ENCODE results near the gene TRIM44. TPM values are rescaled to one million over a fixed set of nuclear protein-coding genes. Genes with fewer than 3 reads are reported as not detected.

Gene TRIM44
- total RNA-seq, 2 experiments from 2014 or later: 11.3 to 19.9 TPM

DNA sequence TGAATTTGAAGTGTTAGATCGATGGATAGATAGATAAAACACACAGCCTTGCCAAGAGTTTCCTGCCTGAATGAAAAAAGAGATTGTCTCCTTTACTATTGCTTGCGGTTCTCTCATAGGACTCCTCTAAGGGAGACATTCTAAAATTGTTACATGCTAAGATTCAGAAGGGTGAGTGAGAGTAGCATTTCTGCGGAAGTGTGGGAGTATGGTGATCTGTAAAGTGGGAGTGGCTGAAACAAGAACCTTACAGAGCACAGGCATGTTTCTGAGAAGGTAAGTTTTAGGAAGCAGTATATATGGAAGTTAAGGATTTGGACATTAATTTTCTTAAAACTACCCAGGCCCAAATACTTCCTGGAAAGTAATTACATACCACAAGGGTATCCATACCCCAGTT lies 139.6 kb downstream of the TRIM44 start:
- CTCF ChIA-PET (ENCODE audit: unreplicated experiment): no interaction called here
- intact Hi-C loops (cut with micrococcal nuclease; ENCODE audit: unreplicated experiment): no loop called here
- no peaks in the 10 kb centered on the region for H3K36me3 ChIP-seq (ENCODE audit: insufficient read depth, low read length)
- POLR2A ChIA-PET: interaction anchor here (1.0 kb wide), 1 partner anchor 135 kb away, joined by 3 read pairs; no protein-coding TSS in a partner anchor
- BruUV-seq (replicated peaks): no TSS peak
- H3K4me3 ChIP-seq (ENCODE audit: low read depth, low read length, poor library complexity, severe bottlenecking): no peak overlapping the region
- no peak overlapping the region for H2AFZ ChIP-seq (ENCODE audit: low read length)
- TF ChIP-seq, protein P1, sequence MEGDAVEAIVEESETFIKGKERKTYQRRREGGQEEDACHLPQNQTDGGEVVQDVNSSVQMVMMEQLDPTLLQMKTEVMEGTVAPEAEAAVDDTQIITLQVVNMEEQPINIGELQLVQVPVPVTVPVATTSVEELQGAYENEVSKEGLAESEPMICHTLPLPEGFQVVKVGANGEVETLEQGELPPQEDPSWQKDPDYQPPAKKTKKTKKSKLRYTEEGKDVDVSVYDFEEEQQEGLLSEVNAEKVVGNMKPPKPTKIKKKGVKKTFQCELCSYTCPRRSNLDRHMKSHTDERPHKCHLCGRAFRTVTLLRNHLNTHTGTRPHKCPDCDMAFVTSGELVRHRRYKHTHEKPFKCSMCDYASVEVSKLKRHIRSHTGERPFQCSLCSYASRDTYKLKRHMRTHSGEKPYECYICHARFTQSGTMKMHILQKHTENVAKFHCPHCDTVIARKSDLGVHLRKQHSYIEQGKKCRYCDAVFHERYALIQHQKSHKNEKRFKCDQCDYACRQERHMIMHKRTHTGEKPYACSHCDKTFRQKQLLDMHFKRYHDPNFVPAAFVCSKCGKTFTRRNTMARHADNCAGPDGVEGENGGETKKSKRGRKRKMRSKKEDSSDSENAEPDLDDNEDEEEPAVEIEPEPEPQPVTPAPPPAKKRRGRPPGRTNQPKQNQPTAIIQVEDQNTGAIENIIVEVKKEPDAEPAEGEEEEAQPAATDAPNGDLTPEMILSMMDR (conservative IDR thresholded peaks at IDR 0.05; ENCODE audit: low read length): no peak
- TF ChIP-seq EZH2phosphoT487 (IDR thresholded peaks at IDR 0.05; ENCODE audit: borderline replicate concordance, low read depth, low read length): no peak
- no peaks in the 10 kb centered on the region for H3K79me2 ChIP-seq (ENCODE audit: insufficient read depth, low read depth, low read length)
- H3K4me2 ChIP-seq (ENCODE audit: low read length): no peak overlapping the region
- DNase-seq (ENCODE audit: low spot score): no peak
- no peak overlapping the region for H3K27ac ChIP-seq (ENCODE audit: low read depth, low read length, poor library complexity, severe bottlenecking)
- H3K4me1 ChIP-seq (ENCODE audit: insufficient read depth, low read length, poor library complexity, severe bottlenecking): no peaks in the 10 kb centered on the region
- no peaks in the 10 kb centered on the region for H3K9me2 ChIP-seq (ENCODE audit: insufficient read depth, low read length)
- no peaks in the 10 kb centered on the region for H3K9me3 ChIP-seq (ENCODE audit: low read length)
- no peaks in the 10 kb centered on the region for H4K20me1 ChIP-seq (ENCODE audit: insufficient read depth, low read length)

DNA sequence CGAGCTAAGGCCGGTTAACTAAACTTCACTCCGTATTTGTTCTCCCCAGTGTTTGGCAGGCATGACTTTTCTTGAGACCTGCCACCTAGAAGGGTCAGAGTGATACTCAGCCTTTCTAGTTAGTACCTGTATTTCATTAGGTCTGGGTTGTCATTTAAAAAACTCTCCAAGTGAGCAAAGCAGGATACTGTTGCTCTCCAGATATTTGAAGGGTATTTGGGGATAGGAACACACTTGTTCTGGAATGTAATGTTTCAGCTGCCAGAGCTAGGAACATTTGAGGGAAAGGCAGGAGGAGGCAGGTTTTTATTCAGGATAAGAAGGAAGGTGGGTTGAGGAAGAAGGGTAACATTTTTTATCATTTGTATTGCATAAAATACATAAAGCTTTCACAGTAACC lies 140.1 kb downstream of the TRIM44 start:
- Histone ChIP-seq H3K36me3 (ENCODE audit: insufficient read depth, low read length) (no peaks in the 10 kb centered on the region), H3K79me2 (ENCODE audit: insufficient read depth, low read depth, low read length) (no peaks in the 10 kb centered on the region), H3K9me2 (ENCODE audit: insufficient read depth, low read length) (no peaks in the 10 kb centered on the region), H3K27ac (ENCODE audit: low read depth, low read length, poor library complexity, severe bottlenecking) (no peak overlapping the region), H3K4me1 (ENCODE audit: insufficient read depth, low read length, poor library complexity, severe bottlenecking) (no peaks in the 10 kb centered on the region), H3K4me2 (ENCODE audit: low read length) (no peak overlapping the region), H3K9me3 (ENCODE audit: low read length) (no peaks in the 10 kb centered on the region), H4K20me1 (ENCODE audit: insufficient read depth, low read length) (no peaks in the 10 kb centered on the region), H3K4me3 (ENCODE audit: low read depth, low read length, poor library complexity, severe bottlenecking) (no peak overlapping the region), H2AFZ (ENCODE audit: low read length) (no peak overlapping the region)
- intact Hi-C loops (cut with micrococcal nuclease; ENCODE audit: unreplicated experiment): no loop called here
- POLR2A ChIA-PET: no interaction called here
- no TSS peak for BruUV-seq (replicated peaks)
- CTCF ChIA-PET (ENCODE audit: unreplicated experiment): no interaction called here
- DNase-seq (ENCODE audit: low spot score): no peak
- no peak for TF ChIP-seq EZH2phosphoT487 (IDR thresholded peaks at IDR 0.05; ENCODE audit: borderline replicate concordance, low read depth, low read length)
- TF ChIP-seq, protein P1 (conservative IDR thresholded peaks at IDR 0.05; ENCODE audit: low read length): no peak

DNA sequence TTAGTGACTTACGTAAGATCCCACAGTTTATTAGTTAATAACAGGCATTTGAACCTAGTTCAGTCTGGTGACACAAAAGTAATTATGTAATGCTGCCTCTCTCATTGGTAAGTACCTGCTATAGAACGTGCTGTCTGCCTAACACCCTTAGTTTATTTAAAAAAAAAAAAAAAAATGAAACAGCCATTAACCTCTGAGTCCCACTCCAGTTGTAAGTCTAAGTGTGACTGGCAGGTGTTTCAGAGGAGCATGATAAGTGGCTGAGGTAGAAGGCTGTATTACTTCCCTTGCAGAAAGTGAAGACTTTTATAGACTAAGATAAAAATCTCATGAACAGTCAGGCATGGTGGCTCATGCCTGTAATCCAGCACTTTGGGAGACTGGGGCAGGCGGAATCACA lies 140.5 kb downstream of the TRIM44 start:
- Histone ChIP-seq H3K4me2 (ENCODE audit: low read length) (no peak overlapping the region), H3K9me2 (ENCODE audit: insufficient read depth, low read length) (no peaks in the 10 kb centered on the region), H3K4me1 (ENCODE audit: insufficient read depth, low read length, poor library complexity, severe bottlenecking) (no peaks in the 10 kb centered on the region), H4K20me1 (ENCODE audit: insufficient read depth, low read length) (no peaks in the 10 kb centered on the region), H3K9me3 (ENCODE audit: low read length) (no peaks in the 10 kb centered on the region), H2AFZ (ENCODE audit: low read length) (no peak overlapping the region), H3K79me2 (ENCODE audit: insufficient read depth, low read depth, low read length) (no peaks in the 10 kb centered on the region), H3K36me3 (ENCODE audit: insufficient read depth, low read length) (no peaks in the 10 kb centered on the region), H3K27ac (ENCODE audit: low read depth, low read length, poor library complexity, severe bottlenecking) (no peak overlapping the region), H3K4me3 (ENCODE audit: low read depth, low read length, poor library complexity, severe bottlenecking) (no peak overlapping the region)
- DNase-seq (ENCODE audit: low spot score): no peak
- ChIA-PET POLR2A (interaction anchor here (1.2 kb wide), 1 partner anchor 10 kb away, joined by 8 read pairs; no protein-coding TSS in a partner anchor), CTCF (ENCODE audit: unreplicated experiment) (no interaction called here)
- TF ChIP-seq, protein P1 (conservative IDR thresholded peaks at IDR 0.05; ENCODE audit: low read length): no peak
- no peak for TF ChIP-seq EZH2phosphoT487 (IDR thresholded peaks at IDR 0.05; ENCODE audit: borderline replicate concordance, low read depth, low read length)
- no TSS peak for BruUV-seq (replicated peaks)
- intact Hi-C loops (cut with micrococcal nuclease; ENCODE audit: unreplicated experiment): no loop called here
